ENCODE measurements around the gene DDAH1.

GRCh38 chr1:85373378-85373708 lies 91.6 kb downstream of the DDAH1 start:
- TF ChIP-seq CTCF (conservative IDR thresholded peaks at IDR 0.05; ENCODE audit: low read length) (no peak), EZH2phosphoT487 (IDR thresholded peaks at IDR 0.05; ENCODE audit: borderline replicate concordance) (no peak)
